Measurements from ENCODE around the gene FAF1. TPM values are rescaled to one million over a fixed set of nuclear protein-coding genes. Genes with fewer than 3 reads are reported as not detected.
A peak's percentile ranks its signal among the peaks of the same experiment; 100 is the strongest.

Gene FAF1
- total and polyA plus RNA-seq, 2 donors (not counting 3 experiments of a cell fraction or from before 2014, with no cell fraction given): 9.0 to 57.6 TPM

DNA sequence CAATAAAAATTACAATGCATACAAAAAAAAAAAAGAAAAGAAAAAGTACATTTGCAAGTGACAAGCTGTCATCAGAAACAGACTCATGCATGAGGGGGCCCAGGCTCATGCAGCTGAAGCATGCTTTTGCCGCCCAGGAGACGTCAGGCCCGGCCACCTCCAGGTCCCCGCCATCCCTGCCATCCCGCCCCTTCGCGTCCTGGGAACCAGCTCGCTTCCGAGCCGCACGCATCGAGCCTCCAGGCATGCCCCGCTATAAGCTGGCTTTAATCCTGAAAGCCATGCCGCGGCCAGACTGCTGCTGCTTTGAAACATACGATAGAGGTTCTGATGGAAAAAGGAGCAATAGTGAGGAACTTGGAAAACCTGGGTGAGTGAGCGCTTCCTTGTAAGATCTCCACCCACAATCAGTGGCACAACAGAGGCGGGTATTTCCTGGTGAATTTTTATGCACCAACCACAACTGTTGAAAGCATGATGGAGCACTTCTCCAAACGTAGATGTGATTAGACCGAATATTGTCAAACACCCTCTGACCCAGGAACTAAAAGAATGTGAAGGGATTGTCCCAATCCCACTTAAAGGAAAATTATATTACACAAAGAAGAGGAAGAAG, 113.7 kb downstream of the FAF1 start:
- Histone ChIP-seq H3K36me3 (ENCODE audit: control insufficient read depth in 2 of 2, extremely low read depth in 1 of 2, insufficient read depth in 2 of 2, low read length in 2 of 2) (no peaks in the 10 kb centered on the region), H3K9me3 (replicated peaks; ENCODE audit: control insufficient read depth, insufficient read depth, low read length) (no peaks in the 10 kb centered on the region), H3K4me2 (ENCODE audit: insufficient read depth, low read length) (no peak overlapping the region), H3K4me1 (ENCODE audit: control insufficient read depth, extremely low read depth, insufficient read depth, low read length) (no peaks in the 10 kb centered on the region), H3K79me2 (ENCODE audit: control insufficient read depth, insufficient read depth, low read length) (peaks cover 20% of the 10 kb centered on the region), H4K20me1 (replicated peaks; ENCODE audit: control insufficient read depth, extremely low read depth, insufficient read depth, low read length) (peaks cover 3% of the 10 kb centered on the region), H2AFZ (ENCODE audit: low read depth, low read length) (no peak overlapping the region), H3K9me1 (replicated peaks; ENCODE audit: control insufficient read depth, extremely low read depth, insufficient read depth, low read length) (peaks cover 2% of the 10 kb centered on the region), H3K27ac (ENCODE audit: insufficient read depth, low read depth, low read length) (no peak overlapping the region), H3K27me3 (ENCODE audit: control insufficient read depth in 2 of 2, insufficient read depth in 2 of 2, low read length in 2 of 2) (no peaks in the 10 kb centered on the region), H3K9ac (replicated peaks; ENCODE audit: extremely low read depth, insufficient read depth, low read length) (no peak overlapping the region), H3K4me3 (replicated peaks in 1 of 3; ENCODE audit: insufficient read depth in 1 of 3, low read depth in 1 of 3, low read length in 3 of 3) (no peak overlapping the region)
- ChIA-PET CTCF (no interaction called here), POLR2A (no interaction called here)
- dilution Hi-C loops (cut with MboI; ENCODE audit: extremely low pct_ligation_motif_present, low sequenced_read_pairs) (no loop called here), intact Hi-C loops (cut with micrococcal nuclease) (no loop called here)
- no TSS peak for BruUV-seq (replicated peaks)
- DNase-seq (ENCODE audit: low read depth, low spot score) (no peak), FAIRE-seq (no peak)
- TF ChIP-seq EZH2 (IDR thresholded peaks at IDR 0.05; ENCODE audit: borderline replicate concordance, low read depth, low read length, severe bottlenecking) (no peak), MYC (IDR thresholded peaks at IDR 0.05; ENCODE audit: low read depth, low read length) (no peak), FOS (IDR thresholded peaks at IDR 0.05; ENCODE audit: borderline replicate concordance, insufficient read depth, low read length) (no peak)
- TF ChIP-seq, protein P1, sequence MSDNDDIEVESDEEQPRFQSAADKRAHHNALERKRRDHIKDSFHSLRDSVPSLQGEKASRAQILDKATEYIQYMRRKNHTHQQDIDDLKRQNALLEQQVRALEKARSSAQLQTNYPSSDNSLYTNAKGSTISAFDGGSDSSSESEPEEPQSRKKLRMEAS (IDR thresholded peaks at IDR 0.05; ENCODE audit: insufficient read depth, insufficient read length): no peak

DNA sequence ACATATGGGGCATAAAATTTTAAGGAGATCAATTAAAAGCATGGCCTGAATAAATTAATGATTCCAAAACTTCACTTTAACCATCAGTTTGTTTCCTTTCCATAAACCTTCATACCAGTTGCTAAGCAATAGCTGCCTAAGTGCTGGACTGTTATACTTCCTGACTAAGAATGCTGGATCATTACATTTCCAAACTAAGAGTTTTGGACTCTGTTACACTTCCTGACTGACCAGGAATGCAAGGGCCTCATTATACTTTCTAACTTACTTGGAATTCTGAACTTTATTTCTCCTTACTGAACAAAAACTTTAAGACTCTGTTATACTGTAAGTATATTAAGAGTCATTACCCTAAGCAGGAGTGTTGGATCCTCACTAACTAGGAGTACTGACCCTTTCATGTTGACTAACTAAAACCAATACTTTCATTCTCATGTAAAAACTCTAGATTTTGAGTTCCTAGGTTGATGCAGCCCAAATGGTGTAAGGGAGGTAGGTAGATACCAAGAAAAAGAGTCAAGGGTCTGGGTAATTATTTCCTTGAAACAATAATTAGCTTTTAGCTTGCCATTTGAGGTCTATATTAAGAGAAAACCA, 118.2 kb downstream of the FAF1 start:
- TF ChIP-seq JUN (IDR thresholded peaks at IDR 0.05; ENCODE audit: borderline replicate concordance, insufficient read depth, insufficient read length, low read depth) (no peak), EZH2 (IDR thresholded peaks at IDR 0.05; ENCODE audit: borderline replicate concordance, low read depth, low read length, severe bottlenecking) (no peak), POLR2AphosphoS5 (IDR thresholded peaks at IDR 0.05; ENCODE audit: insufficient read depth, low read depth, low read length) (no peak), GATA2 (IDR thresholded peaks at IDR 0.05; ENCODE audit: insufficient read depth, insufficient read length, low read depth, low read length) (no peak), MYC (IDR thresholded peaks at IDR 0.05; ENCODE audit: low read depth, low read length) (no peak), POLR2A (IDR thresholded peaks at IDR 0.05; ENCODE audit: low read depth, low read length) (no peak), FOS (IDR thresholded peaks at IDR 0.05; ENCODE audit: borderline replicate concordance, insufficient read depth, low read length) (no peak)
- TF ChIP-seq, protein P1 (IDR thresholded peaks at IDR 0.05; ENCODE audit: insufficient read depth, insufficient read length): no peak
- TF ChIP-seq, protein P2, sequence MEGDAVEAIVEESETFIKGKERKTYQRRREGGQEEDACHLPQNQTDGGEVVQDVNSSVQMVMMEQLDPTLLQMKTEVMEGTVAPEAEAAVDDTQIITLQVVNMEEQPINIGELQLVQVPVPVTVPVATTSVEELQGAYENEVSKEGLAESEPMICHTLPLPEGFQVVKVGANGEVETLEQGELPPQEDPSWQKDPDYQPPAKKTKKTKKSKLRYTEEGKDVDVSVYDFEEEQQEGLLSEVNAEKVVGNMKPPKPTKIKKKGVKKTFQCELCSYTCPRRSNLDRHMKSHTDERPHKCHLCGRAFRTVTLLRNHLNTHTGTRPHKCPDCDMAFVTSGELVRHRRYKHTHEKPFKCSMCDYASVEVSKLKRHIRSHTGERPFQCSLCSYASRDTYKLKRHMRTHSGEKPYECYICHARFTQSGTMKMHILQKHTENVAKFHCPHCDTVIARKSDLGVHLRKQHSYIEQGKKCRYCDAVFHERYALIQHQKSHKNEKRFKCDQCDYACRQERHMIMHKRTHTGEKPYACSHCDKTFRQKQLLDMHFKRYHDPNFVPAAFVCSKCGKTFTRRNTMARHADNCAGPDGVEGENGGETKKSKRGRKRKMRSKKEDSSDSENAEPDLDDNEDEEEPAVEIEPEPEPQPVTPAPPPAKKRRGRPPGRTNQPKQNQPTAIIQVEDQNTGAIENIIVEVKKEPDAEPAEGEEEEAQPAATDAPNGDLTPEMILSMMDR (IDR thresholded peaks at IDR 0.05; ENCODE audit: extremely low read depth in 1 of 2, insufficient read depth in 1 of 2, low read depth in 1 of 2, low read length in 2 of 2): no peak
- H3K4me2 ChIP-seq (ENCODE audit: insufficient read depth, low read length): no peak overlapping the region
- no peak overlapping the region for H3K27ac ChIP-seq (ENCODE audit: insufficient read depth, low read depth, low read length)
- no peaks in the 10 kb centered on the region for H3K4me1 ChIP-seq (ENCODE audit: control insufficient read depth, extremely low read depth, insufficient read depth, low read length)
- peaks cover 12% of the 10 kb centered on the region for H3K79me2 ChIP-seq (ENCODE audit: control insufficient read depth, insufficient read depth, low read length)
- no TSS peak for BruUV-seq (replicated peaks)
- no peaks in the 10 kb centered on the region for H3K9me3 ChIP-seq (replicated peaks; ENCODE audit: control insufficient read depth, insufficient read depth, low read length)
- ChIA-PET POLR2A (no interaction called here), CTCF (interaction anchor here (0.9 to 1.3 kb wide), 3 partner anchors 10 to 138 kb away, joined by 3 read pairs; no protein-coding TSS in a partner anchor)
- no peaks in the 10 kb centered on the region for H3K27me3 ChIP-seq (ENCODE audit: control insufficient read depth in 2 of 2, insufficient read depth in 2 of 2, low read length in 2 of 2)
- dilution Hi-C loops (cut with MboI; ENCODE audit: extremely low pct_ligation_motif_present, low sequenced_read_pairs) (no loop called here), intact Hi-C loops (cut with micrococcal nuclease) (no loop called here)
- no peaks in the 10 kb centered on the region for H3K36me3 ChIP-seq (ENCODE audit: control insufficient read depth in 2 of 2, extremely low read depth in 1 of 2, insufficient read depth in 2 of 2, low read length in 2 of 2)
- FAIRE-seq (no peak), DNase-seq (ENCODE audit: low read depth, low spot score) (peak; percentile 56)
- H3K9me1 ChIP-seq (replicated peaks; ENCODE audit: control insufficient read depth, extremely low read depth, insufficient read depth, low read length): peaks cover 2% of the 10 kb centered on the region
- no peak overlapping the region for H2AFZ ChIP-seq (ENCODE audit: low read depth, low read length)
- H3K9ac ChIP-seq (replicated peaks; ENCODE audit: extremely low read depth, insufficient read depth, low read length): no peak overlapping the region
- no peaks in the 10 kb centered on the region for H4K20me1 ChIP-seq (replicated peaks; ENCODE audit: control insufficient read depth, extremely low read depth, insufficient read depth, low read length)
- no peak overlapping the region for H3K4me3 ChIP-seq (replicated peaks in 1 of 3; ENCODE audit: insufficient read depth in 1 of 3, low read depth in 1 of 3, low read length in 3 of 3)
